GM18867 (cell line): ENCODE results near the gene FCRL2.
A peak's percentile ranks its signal among the peaks of the same experiment; 100 is the strongest.

Source experiments
- ATAC-seq: cut with Tn5 transposase; IDR thresholded peaks from one replicate; pipeline ENCODE4 v1.9.1; 2021; ENCODE audit warnings: mild to moderate bottlenecking, moderate library complexity; ENCODE audit not compliant: unreplicated experiment

Gene FCRL2

DNA sequence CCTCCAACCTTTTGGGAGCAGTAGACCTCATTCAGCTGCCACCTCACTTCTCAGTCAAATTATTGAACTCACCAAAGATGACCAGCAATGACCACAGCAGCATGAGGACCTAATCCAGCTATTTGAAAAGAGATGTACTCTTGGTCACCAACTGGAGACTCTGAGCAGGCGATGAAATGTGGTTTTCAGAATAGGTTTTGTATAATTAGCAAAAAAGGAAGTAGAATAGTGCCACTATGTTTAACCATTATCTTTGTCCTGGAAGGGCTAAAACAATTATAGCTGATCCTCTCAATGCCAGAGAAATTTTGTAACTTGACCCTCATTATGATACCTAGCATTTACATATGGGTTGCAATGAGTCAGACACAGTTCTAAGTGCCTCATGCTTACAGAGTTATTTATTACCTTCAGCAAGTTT lies at the start of gene FCRL2:
FCRL2 (minus strand) TSS at position 162 of the 421 bp plus-strand sequence; CDS start at position 103, 59 bp downstream.
- ATAC-seq: peak; percentile 61

GRCh38 chr1:157820299-157820698 lies 43.4 kb upstream of the FCRL2 start:
- no peak for ATAC-seq

DNA sequence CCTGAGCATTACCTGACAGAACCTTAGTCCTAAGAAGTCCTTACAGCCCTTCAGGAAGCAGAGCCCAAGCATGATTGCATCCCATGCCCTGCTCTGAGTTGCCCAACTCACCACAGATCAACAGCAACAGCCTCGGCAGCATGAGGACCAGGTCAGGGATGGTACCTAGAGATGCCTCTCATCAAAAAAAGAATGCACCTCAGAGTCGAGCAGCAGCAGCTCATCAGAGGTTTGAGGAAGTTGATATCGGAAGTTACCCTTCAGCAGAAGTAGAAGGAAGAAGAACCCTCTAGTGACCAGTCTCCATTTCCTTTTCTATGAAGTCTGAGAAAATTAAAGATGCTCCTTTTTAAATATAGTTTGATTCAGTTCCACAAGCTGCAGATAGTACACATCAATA lies 43.0 kb upstream of the FCRL2 start, which contains the start of gene FCRL1:
FCRL1 (minus strand) TSS at position 225 of the 400 bp plus-strand sequence; CDS start at position 142, 83 bp downstream.
- no peak for ATAC-seq

DNA sequence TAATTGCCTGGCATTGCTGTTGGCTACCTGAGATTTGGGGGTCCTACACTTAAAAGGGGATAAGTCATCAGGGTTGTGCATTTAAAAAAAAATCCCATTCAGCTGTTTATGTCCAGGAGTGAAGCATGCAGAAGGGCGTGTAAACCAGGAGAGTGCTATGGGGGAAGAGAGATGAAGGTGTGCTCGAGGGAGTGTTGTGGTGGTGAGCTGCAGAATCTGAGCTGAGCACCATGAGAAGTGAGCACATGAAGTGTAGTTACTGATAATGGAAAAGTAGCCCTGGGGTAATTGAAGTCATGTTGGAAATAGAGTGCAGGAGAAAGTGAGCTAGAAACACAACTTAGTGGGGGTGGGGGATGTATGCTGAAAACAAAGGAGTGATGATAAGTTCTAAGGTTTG lies 42.3 kb upstream of the FCRL2 start:
- no peak for ATAC-seq

DNA sequence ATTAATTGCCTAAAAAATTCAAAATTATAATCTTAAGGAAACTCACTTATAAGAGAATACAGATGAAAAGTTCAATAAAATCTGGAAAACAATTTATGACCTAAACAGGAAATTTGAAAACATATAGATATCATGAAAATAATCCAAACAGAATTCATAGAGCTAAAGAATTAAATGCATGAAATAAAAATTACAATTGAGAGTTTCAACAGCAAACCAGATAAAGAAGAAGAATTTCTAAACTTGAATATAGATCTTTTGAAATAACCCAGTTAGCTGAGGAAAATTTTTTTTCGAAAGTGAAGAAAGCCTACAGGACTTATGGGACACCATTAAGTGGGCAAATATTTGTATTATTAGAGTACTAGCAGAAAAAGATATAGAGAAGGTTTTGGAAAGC lies 36.3 kb upstream of the FCRL2 start:
- ATAC-seq: no peak

DNA sequence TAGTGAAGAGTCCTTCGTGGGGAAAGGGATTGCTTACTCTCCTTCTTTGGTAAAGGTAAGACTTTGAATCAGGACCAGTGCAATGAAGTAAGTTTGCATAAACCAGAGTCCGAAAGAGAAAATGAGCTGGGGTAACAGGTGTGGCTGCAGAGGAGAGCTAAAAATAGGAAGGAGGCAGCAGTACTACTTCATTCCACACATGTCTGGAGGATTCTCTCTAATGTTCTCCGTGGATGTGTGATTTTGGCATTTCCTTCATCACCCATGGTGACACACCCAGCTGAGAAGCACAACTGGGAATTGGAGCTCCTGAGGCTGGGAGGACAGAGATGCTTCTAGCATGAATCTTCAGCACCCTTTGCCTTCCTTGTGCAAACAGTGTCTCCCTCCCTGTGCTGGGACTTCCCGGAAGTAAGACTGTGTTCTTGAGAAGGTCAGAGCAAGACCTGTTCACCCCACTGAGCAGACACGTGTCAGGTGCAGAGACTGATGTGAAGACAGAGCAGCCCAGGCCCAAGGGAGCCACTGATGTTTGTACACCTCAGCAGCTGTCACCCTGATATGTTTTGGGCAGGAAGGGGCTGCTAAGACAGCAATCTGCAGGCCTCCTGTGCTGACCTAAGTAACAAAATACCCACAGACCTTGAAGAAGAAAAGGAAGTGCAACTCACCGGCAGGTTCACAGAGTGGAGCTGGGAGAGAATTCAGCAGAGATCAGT lies 29.7 kb upstream of the FCRL2 start:
- ATAC-seq: peak; percentile 89

GRCh38 chr1:157803851-157804250 lies 26.9 kb upstream of the FCRL2 start:
- no peak for ATAC-seq

GRCh38 chr1:157799996-157800395 lies 23.1 kb upstream of the FCRL2 start:
- ATAC-seq: no peak

GRCh38 chr1:157798211-157798610 lies 21.3 kb upstream of the FCRL2 start:
- no peak for ATAC-seq

GRCh38 chr1:157785248-157785647 lies 8.3 kb upstream of the FCRL2 start:
- ATAC-seq: no peak

DNA sequence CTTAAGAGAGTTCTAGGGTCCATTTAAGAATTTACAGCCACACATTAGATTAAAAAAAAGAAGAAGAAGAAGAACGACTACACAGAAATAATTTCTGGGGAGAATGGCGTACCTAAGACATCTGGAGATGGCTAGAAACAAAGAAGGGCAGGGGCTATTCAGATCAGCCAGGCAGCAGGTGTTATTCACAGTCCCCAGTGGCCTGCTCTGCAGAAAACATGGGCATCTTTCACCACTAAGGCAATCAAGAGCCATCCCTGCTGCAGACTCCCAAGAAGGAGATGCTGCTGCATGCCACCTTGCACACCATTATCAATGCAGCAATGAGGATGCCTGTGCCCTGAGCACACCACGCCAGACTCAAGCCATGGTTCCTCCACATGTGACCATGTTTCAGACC lies 7.9 kb upstream of the FCRL2 start:
- no peak for ATAC-seq

- ATAC-seq: no peak
Observed at GRCh38 chr1:157782931-157783330, 6.0 kb upstream of the FCRL2 start.

DNA sequence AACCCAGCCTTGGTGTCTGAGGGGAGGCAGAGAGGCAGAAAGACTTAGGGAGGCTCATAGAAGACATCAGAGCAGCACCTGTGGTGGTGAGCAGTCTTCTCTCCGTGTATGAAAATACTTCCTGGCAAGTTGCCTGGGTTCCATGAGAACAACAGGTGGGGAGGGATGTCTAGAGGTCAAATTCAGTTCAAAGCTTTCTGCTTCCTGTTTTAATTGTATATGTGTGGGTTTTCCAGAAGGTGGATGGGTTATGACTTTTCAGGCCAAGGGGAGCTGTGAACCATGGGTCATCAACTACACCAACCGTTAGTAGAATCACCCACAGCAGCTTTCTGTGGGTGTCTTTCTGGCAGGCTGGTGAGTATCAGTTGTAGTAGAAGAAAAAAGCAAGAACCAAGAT lies 4.1 kb upstream of the FCRL2 start:
- ATAC-seq: peak; percentile 66

GRCh38 chr1:157775101-157775870 lies 1.6 kb downstream of the FCRL2 start:
- ATAC-seq: no peak

- ATAC-seq: no peak
Observed at GRCh38 chr1:157774412-157774811, 2.5 kb downstream of the FCRL2 start.

DNA sequence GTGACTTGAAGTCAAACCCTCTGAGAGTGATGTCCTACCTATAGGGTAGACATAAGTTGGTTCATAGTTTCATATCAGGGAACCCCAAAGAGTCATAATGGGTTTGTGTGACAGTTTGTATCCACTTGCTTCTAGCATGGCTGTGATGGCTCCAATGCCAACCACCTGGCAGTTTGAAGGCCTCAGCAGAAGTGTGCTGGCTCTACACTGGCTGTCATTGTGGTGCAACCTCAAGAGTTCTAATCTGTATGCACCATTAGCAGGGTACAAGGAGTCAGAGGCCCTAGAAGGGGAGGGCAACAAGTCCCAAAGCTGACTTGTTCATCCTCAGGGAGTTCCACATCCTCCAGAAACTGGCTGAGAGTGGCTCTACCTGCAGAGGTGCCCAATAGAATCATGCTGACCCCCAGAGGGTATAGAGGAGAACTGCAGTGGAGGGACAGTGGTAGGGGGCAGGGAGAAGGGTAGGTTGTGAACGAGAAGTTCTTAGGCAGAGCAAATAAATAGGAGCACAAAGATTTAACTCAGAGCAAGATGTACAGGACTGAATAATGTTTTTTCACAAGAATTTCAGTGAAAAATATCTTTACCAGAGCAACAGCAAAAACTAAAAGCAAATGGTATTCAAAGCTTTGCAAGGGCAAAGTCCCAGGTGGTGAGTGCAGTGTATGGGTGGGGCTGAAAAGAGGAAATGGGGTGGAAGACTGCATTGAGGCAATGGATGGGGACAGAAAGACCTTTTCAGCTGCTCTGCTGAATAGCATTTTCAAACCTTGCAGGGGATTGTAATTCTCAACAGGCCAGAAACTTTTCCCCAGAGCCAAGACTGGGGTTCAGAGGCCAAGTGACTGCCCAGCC lies 3.2 kb downstream of the FCRL2 start:
- peak; percentile 71 for ATAC-seq

GRCh38 chr1:157771661-157772425 lies 5.1 kb downstream of the FCRL2 start:
- no peak for ATAC-seq

- ATAC-seq: no peak
Observed at GRCh38 chr1:157770442-157771043, 6.4 kb downstream of the FCRL2 start.

DNA sequence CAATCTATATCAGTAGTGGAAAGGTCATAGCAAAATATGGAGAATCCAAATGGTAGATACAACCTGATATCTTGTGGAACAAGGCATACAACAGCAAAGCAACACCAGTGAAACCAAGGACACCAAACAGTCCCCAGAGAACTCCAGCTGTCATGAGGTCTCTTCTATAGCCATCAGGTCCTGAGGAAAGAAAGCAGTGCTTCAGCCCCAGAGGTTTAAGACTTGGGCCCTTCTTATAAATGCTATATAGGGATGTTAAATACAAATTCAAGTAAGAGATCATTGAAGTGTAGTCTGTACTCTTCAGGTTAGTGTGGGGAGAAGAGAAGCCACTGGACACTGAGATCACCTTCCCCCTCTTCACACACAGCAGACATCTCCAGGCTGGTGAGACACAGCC lies 10.1 kb downstream of the FCRL2 start:
- ATAC-seq: no peak

- no peak for ATAC-seq
Observed at GRCh38 chr1:157758018-157758417, 18.9 kb downstream of the FCRL2 start.
